GM20431 (cell line): Measurements from ENCODE around the gene NFKBIA.

Source experiments
- in situ Hi-C: fragments of 300-500 bp; cut with MseI, MboI; formaldehyde crosslinking; loops from one replicate; pipeline ENCODE4 v1.15.0; 2020; ENCODE audit warnings: low sequenced_read_pairs; ENCODE audit not compliant: unreplicated experiment

Gene NFKBIA

DNA sequence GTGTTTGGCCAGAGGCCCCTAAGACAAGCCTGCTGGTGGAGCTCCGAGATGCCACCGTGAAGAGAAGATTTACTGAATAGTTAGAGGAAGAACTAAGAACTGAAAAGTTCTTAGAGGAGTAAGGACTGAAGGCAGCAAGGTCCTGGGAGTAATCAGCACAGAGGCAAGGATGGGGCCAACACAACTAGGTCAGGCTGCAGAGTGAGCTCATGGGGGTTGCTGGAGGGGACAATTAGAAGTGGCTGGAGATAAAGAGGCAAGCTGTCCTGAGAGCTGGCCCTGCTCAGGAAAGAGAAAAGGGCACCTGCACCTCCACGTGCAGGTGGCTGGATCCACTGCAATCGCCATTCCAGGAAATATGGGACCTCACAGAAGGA, 52.7 kb downstream of the NFKBIA start:
- in situ Hi-C loops = no loop called here
